Pons (tissue), 1 donor: ENCODE measurements around the gene OPA1.

ENCODE experiments used
- DNase-seq: peaks from one replicate; pipeline ENCODE4 v3.0.0-alpha.2; 2016; ENCODE audit warnings: low spot score

OPA1 gene

DNA sequence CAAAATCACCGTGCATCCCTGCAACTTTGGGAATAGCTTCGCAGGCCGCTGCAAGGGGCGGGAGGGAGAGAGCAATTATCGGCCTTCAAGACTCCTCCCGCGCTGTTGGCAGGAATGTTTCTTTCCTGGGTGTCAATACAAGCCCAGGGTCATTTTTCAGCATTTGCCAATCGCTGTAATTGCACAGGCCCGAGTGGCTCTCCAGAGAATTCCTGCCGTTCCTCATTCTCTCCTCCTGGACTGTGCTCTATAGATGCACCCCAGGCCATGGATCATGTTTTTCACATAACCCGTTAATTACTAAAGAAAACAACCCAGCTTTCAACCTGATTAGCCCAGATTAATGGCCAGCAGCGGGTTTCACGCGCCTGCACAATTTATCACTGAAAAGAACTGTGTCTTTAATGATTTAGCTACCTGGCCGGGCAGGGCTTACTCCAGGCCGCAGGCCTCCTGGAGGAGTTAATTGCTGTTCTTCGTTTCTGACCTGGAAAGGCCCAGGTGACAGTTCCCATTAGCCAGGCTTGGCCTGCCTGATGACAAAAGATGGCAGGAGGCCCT lies 144.3 kb downstream of the OPA1 start:
- no peak for DNase-seq

DNA sequence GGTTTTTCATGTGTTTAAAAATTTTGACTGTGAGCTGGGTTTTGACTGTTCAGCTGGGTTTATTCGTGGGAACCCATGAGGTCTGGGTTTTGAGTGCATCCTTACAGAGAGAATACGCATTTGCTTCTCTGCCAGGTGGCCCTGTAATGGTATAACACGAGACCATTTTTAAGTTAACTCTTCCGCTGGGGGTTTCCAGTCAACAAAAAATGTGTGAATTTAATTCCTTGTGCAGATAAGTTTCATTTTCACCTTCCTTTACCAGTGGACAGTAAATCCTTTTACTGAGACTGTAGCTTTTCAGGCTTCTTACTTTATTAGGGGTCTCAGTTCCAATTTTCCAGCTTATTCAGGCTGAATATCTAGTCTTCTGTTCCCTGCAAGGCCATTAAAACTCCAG lies 149.6 kb downstream of the OPA1 start:
- no peak for DNase-seq

DNA sequence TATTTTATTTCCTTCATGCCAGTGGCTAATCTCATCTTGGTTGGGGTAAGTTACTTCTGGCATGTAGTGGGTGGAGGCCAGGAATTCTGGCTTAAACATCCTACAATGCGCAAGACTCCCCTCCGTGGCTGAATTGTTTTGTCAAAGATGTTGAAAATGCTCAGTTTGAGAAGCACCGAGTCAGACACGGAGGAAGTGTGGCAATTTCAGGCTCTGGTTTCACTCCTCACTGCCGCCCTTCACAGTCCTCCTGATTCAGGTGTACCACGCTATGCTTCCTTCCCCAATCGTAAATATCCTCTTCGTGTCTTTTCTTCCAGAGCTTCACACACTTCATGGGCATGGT lies 150.7 kb downstream of the OPA1 start:
- no peak for DNase-seq

- no peak for DNase-seq
Observed at GRCh38 chr3:193744048-193744821, 151.2 kb downstream of the OPA1 start.

DNA sequence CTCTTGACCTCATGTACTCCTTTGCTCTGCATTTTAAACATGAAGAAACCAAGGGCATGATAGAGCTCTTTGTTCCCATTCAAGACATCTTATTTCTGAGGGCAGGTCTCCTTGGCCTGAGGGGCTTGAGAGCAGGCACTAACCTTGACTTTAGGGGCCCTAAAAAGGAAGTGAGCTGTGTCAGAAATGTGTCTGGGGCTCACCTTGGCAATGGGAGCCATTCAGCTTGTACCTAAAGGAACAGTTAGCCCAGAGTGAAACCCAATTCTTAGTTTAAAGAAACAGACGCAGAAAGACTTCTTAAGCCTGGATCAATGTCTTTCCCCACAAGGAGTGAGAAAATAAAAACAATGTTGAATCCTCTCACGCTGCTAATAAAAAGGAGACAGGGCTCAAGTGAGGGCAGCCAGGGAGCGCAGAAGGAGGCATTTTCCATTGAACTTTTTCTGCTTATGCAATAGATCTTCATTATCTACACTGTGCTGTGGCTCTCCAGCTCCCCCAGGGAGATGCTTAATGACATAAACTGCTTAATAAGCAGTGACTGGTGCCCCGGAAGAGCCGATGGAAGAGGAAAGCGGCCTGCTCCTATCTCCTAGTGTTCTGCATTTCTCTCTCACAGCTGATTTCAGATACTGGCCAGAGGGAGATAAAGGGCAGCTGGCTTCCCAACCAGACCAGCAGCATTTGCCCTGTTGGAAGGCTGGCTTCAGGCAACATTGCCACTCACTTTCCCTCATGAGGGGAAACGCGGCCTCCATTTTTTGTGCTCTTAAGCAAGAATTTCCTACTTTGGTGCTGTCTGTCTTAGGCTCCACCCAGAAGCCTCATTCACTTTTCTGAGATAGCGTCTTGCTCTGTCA lies 152.0 kb downstream of the OPA1 start:
- no peak for DNase-seq

DNA sequence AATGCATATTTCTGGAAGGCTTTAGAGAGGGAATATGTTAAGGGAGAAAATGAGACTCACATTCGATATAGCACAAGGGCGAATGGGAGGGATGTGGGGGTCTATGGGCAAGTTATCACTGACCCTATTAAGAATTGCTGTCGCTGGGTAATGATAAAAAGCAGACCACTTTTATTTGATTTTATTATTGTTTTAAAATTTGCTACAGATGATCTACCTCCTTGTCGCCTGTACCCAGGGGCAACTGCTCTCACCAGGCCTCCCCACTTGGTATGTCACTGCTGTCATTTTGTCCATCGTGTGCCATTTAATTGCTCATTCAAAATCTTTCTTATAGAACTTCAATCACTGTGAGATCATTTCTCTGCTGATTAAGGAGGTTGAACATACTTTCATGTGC lies 153.8 kb downstream of the OPA1 start:
- DNase-seq, result no peak
